ENCODE measurements around the gene MAST2. TPM values are rescaled to one million over a fixed set of nuclear protein-coding genes. Genes with fewer than 3 reads are reported as not detected.

MAST2 gene
- total and polyA plus RNA-seq, 3 donors from 2014 or later = 88.4 to 158 (median 113) TPM

DNA sequence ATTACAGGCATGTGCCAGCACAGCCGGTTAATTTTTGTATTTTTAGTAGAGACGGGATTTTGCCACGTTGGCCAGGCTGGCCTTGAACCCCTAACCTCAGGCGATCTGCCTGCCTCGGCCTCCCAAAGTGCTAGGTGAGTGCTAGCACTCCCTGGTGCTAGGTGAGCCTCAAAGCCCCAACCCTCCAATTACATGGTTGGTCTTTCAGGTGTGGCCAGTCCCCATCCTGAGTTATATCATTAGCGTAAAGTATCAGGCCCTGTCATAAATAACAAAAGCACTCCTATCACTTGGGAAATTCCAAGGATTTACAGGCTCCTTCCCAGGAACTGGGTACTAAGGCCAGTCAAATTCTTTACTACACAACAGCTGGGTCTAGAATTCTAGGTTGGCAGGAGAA lies 191.0 kb downstream of the MAST2 start:
- intact Hi-C loops (cut with DNase I; ENCODE audit: low total_unique reads) = no loop called here
- Histone ChIP-seq H3K4me3 (no peak overlapping the region), H3K9me3 (no peaks in the 10 kb centered on the region), H3K27ac (no peak overlapping the region), H3K27me3 (no peaks in the 10 kb centered on the region), H3K36me3 (ENCODE audit: low read depth, missing control alignments) (no peaks in the 10 kb centered on the region), H3K4me1 (no peaks in the 10 kb centered on the region)
- no peak for TF ChIP-seq POLR2A (IDR thresholded peaks at IDR 0.05)
- TF ChIP-seq, protein P1, sequence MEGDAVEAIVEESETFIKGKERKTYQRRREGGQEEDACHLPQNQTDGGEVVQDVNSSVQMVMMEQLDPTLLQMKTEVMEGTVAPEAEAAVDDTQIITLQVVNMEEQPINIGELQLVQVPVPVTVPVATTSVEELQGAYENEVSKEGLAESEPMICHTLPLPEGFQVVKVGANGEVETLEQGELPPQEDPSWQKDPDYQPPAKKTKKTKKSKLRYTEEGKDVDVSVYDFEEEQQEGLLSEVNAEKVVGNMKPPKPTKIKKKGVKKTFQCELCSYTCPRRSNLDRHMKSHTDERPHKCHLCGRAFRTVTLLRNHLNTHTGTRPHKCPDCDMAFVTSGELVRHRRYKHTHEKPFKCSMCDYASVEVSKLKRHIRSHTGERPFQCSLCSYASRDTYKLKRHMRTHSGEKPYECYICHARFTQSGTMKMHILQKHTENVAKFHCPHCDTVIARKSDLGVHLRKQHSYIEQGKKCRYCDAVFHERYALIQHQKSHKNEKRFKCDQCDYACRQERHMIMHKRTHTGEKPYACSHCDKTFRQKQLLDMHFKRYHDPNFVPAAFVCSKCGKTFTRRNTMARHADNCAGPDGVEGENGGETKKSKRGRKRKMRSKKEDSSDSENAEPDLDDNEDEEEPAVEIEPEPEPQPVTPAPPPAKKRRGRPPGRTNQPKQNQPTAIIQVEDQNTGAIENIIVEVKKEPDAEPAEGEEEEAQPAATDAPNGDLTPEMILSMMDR (IDR thresholded peaks at IDR 0.05) = no peak
- WGBS, 2 donors = 80 to 87% methylated on average over 5 to 6 of the region's 6 CpGs
- DNase-seq = no peak

DNA sequence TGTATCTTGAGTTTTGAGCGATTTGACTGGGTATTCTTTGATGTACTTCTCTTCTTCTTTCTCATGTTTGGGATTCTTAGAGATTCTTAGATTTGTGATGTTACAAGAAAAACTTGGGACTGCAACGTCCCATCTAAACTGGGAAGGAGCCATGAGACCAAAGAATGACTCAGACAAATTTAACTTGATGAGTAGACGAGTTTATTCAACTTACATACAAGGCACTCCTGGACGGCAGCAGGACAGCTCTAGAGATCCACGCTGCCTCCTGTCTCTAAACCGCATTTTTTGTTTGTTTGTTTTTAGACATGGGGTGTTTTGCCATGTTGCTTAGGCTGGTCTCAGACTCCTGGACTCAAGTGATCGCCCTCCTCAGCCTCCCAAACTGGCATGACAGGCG lies 191.9 kb downstream of the MAST2 start:
- intact Hi-C loops (cut with DNase I; ENCODE audit: low total_unique reads) = no loop called here

DNA sequence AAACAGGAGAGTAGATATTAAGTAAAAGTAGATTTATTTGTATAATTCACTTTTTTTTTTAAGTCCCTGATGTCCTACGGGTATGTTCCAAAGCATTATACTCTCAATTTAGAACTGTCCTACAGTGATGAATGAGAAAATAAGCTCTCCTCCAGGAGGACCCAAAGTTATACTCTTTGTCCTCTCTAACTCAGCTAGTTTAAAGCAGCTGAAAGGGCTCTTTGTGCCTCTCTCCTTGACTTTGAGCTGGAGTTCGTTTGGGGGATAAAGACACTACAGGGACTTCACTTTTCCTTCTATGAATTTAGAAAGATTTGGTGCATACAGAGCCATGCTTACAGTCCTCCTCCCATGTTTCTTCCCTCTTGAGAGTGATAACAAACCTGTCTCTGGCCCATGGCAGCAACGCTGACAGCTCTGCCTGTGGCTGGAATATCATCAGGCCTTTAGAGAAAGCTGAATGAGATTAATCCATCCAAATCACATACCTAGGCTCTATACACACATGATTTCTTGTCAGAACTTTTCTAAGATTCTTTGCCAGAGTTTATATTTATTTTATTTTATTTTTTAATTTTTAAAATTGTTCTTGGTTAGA lies 194.7 kb downstream of the MAST2 start:
- H3K9me3 ChIP-seq = no peaks in the 10 kb centered on the region
- H3K27ac ChIP-seq = no peak overlapping the region
- no peak for DNase-seq
- TF ChIP-seq, protein P1 (IDR thresholded peaks at IDR 0.05) = no peak
- no peak for TF ChIP-seq POLR2A (IDR thresholded peaks at IDR 0.05)
- H3K4me1 ChIP-seq = no peaks in the 10 kb centered on the region
- no peaks in the 10 kb centered on the region for H3K27me3 ChIP-seq
- WGBS, 2 donors = 51 to 64% methylated on average over 3 of the region's 3 CpGs
- no peaks in the 10 kb centered on the region for H3K36me3 ChIP-seq (ENCODE audit: low read depth, missing control alignments)
- intact Hi-C loops (cut with DNase I; ENCODE audit: low total_unique reads) = no loop called here
- no peak overlapping the region for H3K4me3 ChIP-seq

More for the DNA sequence above, 191.9 kb downstream of the MAST2 start:
- 83 to 86% methylated on average over 8 of the region's 8 CpGs for WGBS, 2 donors
- no peak for DNase-seq
- TF ChIP-seq, protein P1 (IDR thresholded peaks at IDR 0.05) = no peak
- TF ChIP-seq POLR2A (IDR thresholded peaks at IDR 0.05) = no peak
- Histone ChIP-seq H3K4me3 (no peak overlapping the region), H3K27me3 (no peaks in the 10 kb centered on the region), H3K36me3 (ENCODE audit: low read depth, missing control alignments) (no peaks in the 10 kb centered on the region), H3K9me3 (no peaks in the 10 kb centered on the region), H3K27ac (no peak overlapping the region), H3K4me1 (no peaks in the 10 kb centered on the region)

DNA sequence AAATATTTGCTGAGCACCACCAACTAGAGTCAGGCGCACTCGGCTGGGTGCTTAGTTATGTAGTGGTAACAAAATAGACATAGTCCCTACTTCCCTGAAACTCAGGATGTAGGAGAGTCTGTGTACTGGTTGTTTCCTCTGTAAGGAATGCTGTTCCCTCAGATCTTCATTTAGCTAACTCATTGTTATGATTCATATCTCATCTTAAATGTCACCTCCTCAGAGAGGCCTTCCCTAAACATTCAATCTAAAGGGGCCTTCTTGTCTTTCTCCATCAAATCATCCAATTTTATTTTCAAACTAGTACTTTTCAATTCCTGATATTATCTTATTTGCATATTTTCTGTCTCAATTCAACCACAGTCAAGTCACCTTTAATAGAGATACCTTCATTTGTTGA lies 196.1 kb downstream of the MAST2 start:
- Histone ChIP-seq H3K4me3 (no peak overlapping the region), H3K9me3 (no peaks in the 10 kb centered on the region), H3K27me3 (no peaks in the 10 kb centered on the region), H3K36me3 (ENCODE audit: low read depth, missing control alignments) (no peaks in the 10 kb centered on the region), H3K27ac (no peak overlapping the region), H3K4me1 (no peaks in the 10 kb centered on the region)
- intact Hi-C loops (cut with DNase I; ENCODE audit: low total_unique reads) = no loop called here
- no peak for DNase-seq
- 91 to 100% methylated on average over 2 of the region's 2 CpGs for WGBS, 2 donors
- TF ChIP-seq POLR2A (IDR thresholded peaks at IDR 0.05) = no peak
- TF ChIP-seq, protein P1 (IDR thresholded peaks at IDR 0.05) = no peak

Data from testis (tissue), 3 donors.